GM23338 (cell line): ENCODE results near the gene KAT2B. TPM values are rescaled to one million over a fixed set of nuclear protein-coding genes. Genes with fewer than 3 reads are reported as not detected.

ENCODE experiments used
- CTCF ChIP-seq, 2 experiments: fragments of 200-600 bp in 1 of 2; sonication (generic) in 1 of 2; conservative IDR thresholded peaks; 2 replicates each; pipeline versions ENCODE4 v1.5.1 to v1.6.1; 2016 to 2017; ENCODE audit warnings: antibody characterized with exemption in 2 of 2, low read depth in 2 of 2, mild to moderate bottlenecking in 2 of 2, moderate library complexity in 1 of 2
- EZH2 ChIP-seq: fragments of 200-600 bp; sonication (generic); IDR thresholded peaks from one replicate; pipeline ENCODE4 v1.8.0; 2017; ENCODE audit warnings: antibody characterized with exemption, mild to moderate bottlenecking, low read depth; ENCODE audit not compliant: unreplicated experiment
- JUNB ChIP-seq: IDR thresholded peaks from one replicate; pipeline ENCODE4 v1.6.1; 2016; ENCODE audit warnings: antibody characterized with exemption; ENCODE audit not compliant: unreplicated experiment
- NANOG ChIP-seq: IDR thresholded peaks from 2 replicates; pipeline ENCODE4 v1.6.1; 2016; ENCODE audit warnings: antibody characterized with exemption, borderline replicate concordance
- POLR2AphosphoS5 ChIP-seq: IDR thresholded peaks from 2 replicates; pipeline ENCODE4 v1.6.1; 2016; ENCODE audit warnings: antibody characterized with exemption, low read depth
- ZNF114 ChIP-seq: fragments of 250-450 bp; sonication (Bioruptor Pico); IDR thresholded peaks from 2 replicates; pipeline ENCODE4 v1.5.0; 2020; ENCODE audit warnings: mild to moderate bottlenecking, moderate library complexity
- polyA plus RNA-seq: library from polyadenylated mRNA; unstranded; fragments of >200 nt; fragmentation: Nextera tagmentation; extraction: Ambion mirVana; gene quantifications from 2 replicates; pipeline ENCODE4 v1.2.1, GENCODE V29; 2016
- total RNA-seq: library from RNA; depleted of rRNA; stranded (reverse); fragments of >200 nt; shearing (Covaris generic); gene quantifications from 2 replicates; pipeline ENCODE4 v1.2.3, GENCODE V29; 2014
- TF ChIP-seq, protein P1 (sequence below): fragments of 250-450 bp; sonication (Bioruptor Pico); IDR thresholded peaks from 2 replicates; pipeline ENCODE4 v1.5.0; 2020; ENCODE audit warnings: mild to moderate bottlenecking, moderate library complexity
- TF ChIP-seq, protein P2 (sequence below): IDR thresholded peaks from 2 replicates; pipeline ENCODE4 v1.6.1; 2016; ENCODE audit warnings: antibody characterized with exemption

KAT2B gene
- total and polyA plus RNA-seq, 2 experiments from 2014 or later: 1.3 to 4.4 TPM

- TF ChIP-seq, protein P1, sequence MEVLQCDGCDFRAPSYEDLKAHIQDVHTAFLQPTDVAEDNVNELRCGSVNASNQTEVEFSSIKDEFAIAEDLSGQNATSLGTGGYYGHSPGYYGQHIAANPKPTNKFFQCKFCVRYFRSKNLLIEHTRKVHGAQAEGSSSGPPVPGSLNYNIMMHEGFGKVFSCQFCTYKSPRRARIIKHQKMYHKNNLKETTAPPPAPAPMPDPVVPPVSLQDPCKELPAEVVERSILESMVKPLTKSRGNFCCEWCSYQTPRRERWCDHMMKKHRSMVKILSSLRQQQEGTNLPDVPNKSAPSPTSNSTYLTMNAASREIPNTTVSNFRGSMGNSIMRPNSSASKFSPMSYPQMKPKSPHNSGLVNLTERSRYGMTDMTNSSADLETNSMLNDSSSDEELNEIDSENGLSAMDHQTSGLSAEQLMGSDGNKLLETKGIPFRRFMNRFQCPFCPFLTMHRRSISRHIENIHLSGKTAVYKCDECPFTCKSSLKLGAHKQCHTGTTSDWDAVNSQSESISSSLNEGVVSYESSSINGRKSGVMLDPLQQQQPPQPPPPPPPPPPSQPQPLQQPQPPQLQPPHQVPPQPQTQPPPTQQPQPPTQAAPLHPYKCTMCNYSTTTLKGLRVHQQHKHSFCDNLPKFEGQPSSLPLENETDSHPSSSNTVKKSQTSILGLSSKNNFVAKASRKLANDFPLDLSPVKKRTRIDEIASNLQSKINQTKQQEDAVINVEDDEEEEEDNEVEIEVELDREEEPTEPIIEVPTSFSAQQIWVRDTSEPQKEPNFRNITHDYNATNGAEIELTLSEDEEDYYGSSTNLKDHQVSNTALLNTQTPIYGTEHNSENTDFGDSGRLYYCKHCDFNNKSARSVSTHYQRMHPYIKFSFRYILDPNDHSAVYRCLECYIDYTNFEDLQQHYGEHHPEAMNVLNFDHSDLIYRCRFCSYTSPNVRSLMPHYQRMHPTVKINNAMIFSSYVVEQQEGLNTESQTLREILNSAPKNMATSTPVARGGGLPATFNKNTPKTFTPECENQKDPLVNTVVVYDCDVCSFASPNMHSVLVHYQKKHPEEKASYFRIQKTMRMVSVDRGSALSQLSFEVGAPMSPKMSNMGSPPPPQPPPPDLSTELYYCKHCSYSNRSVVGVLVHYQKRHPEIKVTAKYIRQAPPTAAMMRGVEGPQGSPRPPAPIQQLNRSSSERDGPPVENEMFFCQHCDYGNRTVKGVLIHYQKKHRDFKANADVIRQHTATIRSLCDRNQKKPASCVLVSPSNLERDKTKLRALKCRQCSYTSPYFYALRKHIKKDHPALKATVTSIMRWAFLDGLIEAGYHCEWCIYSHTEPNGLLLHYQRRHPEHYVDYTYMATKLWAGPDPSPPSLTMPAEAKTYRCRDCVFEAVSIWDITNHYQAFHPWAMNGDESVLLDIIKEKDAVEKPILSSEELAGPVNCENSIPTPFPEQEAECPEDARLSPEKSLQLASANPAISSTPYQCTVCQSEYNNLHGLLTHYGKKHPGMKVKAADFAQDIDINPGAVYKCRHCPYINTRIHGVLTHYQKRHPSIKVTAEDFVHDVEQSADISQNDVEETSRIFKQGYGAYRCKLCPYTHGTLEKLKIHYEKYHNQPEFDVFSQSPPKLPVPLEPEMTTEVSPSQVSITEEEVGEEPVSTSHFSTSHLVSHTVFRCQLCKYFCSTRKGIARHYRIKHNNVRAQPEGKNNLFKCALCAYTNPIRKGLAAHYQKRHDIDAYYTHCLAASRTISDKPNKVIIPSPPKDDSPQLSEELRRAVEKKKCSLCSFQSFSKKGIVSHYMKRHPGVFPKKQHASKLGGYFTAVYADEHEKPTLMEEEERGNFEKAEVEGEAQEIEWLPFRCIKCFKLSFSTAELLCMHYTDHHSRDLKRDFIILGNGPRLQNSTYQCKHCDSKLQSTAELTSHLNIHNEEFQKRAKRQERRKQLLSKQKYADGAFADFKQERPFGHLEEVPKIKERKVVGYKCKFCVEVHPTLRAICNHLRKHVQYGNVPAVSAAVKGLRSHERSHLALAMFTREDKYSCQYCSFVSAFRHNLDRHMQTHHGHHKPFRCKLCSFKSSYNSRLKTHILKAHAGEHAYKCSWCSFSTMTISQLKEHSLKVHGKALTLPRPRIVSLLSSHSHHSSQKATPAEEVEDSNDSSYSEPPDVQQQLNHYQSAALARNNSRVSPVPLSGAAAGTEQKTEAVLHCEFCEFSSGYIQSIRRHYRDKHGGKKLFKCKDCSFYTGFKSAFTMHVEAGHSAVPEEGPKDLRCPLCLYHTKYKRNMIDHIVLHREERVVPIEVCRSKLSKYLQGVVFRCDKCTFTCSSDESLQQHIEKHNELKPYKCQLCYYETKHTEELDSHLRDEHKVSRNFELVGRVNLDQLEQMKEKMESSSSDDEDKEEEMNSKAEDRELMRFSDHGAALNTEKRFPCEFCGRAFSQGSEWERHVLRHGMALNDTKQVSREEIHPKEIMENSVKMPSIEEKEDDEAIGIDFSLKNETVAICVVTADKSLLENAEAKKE (CRISPR knock-in tag): no peak
- no peak for TF ChIP-seq EZH2
- TF ChIP-seq CTCF (conservative IDR thresholded peaks at IDR 0.05; ENCODE audit: low read depth in 2 of 2): no peak
- no peak for TF ChIP-seq ZNF114 (CRISPR knock-in tag)
- TF ChIP-seq, protein P2, sequence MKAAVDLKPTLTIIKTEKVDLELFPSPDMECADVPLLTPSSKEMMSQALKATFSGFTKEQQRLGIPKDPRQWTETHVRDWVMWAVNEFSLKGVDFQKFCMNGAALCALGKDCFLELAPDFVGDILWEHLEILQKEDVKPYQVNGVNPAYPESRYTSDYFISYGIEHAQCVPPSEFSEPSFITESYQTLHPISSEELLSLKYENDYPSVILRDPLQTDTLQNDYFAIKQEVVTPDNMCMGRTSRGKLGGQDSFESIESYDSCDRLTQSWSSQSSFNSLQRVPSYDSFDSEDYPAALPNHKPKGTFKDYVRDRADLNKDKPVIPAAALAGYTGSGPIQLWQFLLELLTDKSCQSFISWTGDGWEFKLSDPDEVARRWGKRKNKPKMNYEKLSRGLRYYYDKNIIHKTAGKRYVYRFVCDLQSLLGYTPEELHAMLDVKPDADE: no peak
- no peak for TF ChIP-seq JUNB
- TF ChIP-seq NANOG: no peak
- TF ChIP-seq POLR2AphosphoS5: no peak
Observed at GRCh38 chr3:20035019-20035418, 5.2 kb upstream of the KAT2B start (continued).
